K562 (cell line): ENCODE data around the gene C1orf74. TPM values are rescaled to one million over a fixed set of nuclear protein-coding genes. Genes with fewer than 3 reads are reported as not detected.
A peak's percentile ranks its signal among the peaks of the same experiment; 100 is the strongest.

ENCODE experiments used
- ATAC-seq: fragments of 200-7000 bp; cut with Tn5 transposase; 3 replicates; pipeline ENCODE4 v1.9.1; 2020; ENCODE audit warnings: moderate library complexity
- BruUV-seq: library from RNA; stranded (reverse); fragments of 400-500 nt; replicated peaks from 2 replicates; lab custom pipeline; 2021; lab: Mats Ljungman, UMichigan
- CTCF ChIA-PET: fragments of 300-600 bp; formaldehyde crosslinking; extraction: SDS; loops from one replicate; lab custom pipeline; 2021; ENCODE audit warnings: low intra/inter-chr PET ratio; lab: Yijun Ruan, JAX
- POLR2A ChIA-PET: fragments of 300-600, 350-650 bp; sonication (Branson Sonifier 250); formaldehyde crosslinking; extraction: SDS; loops from one replicate; lab custom pipeline; 2021; ENCODE audit warnings: antibody characterized with exemption, inconsistent platforms; lab: Yijun Ruan, JAX
- DNase-seq, 4 experiments: peaks; one replicate each; pipeline versions ENCODE4 v3.0.0 to v3.0.0-alpha.2; 2011 to 2018; ENCODE audit warnings: low spot score in 3 of 4, mixed read lengths in 3 of 4; ENCODE audit errors: extremely low read depth in 1 of 4
- FAIRE-seq: peaks from 2 replicates; lab custom pipeline; 2011; peaks lifted over from hg19 to GRCh38; lab: Jason Lieb, UNC
- H2AFZ ChIP-seq: 2 replicates; pipeline ENCODE4 v1.6.0; 2011; ENCODE audit warnings: low read depth, low read length, control low read depth, inconsistent platforms
- H3K27ac ChIP-seq: fragments of 200-600 bp; 3 replicates; pipeline ENCODE4 v1.8.0; 2011; ENCODE audit warnings: low read depth, mild to moderate bottlenecking, control low read depth, inconsistent platforms, low read length, moderate library complexity, mixed read lengths; ENCODE audit errors: extremely low read depth
- H3K27me3 ChIP-seq, 2 experiments: fragments of 300-600 bp in 1 of 2; 2 replicates in 1 of 2; 3 replicates in 1 of 2; pipeline versions ENCODE4 v1.6.0 to v1.8.0; 2011; ENCODE audit warnings: inconsistent platforms in 2 of 2, low read length in 2 of 2, mild to moderate bottlenecking in 1 of 2, mixed read lengths in 1 of 2, moderate library complexity in 1 of 2; ENCODE audit not compliant: control insufficient read depth in 2 of 2, insufficient read depth in 2 of 2
- H3K36me3 ChIP-seq: fragments of 300-600 bp; 3 replicates; pipeline ENCODE4 v1.8.0; 2011; ENCODE audit warnings: mild to moderate bottlenecking, low read length, inconsistent platforms; ENCODE audit not compliant: control insufficient read depth, insufficient read depth
- H3K4me1 ChIP-seq, 2 experiments: fragments of 200-600 bp in 1 of 2; replicated peaks in 1 of 2; 2 replicates in 1 of 2; 3 replicates in 1 of 2; pipeline versions ENCODE4 v1.5.1 to v1.8.0; 2011; ENCODE audit warnings: inconsistent platforms in 2 of 2, low read length in 2 of 2, mild to moderate bottlenecking in 1 of 2, mixed read lengths in 1 of 2, moderate library complexity in 1 of 2; ENCODE audit not compliant: control insufficient read depth in 2 of 2, insufficient read depth in 2 of 2
- H3K4me2 ChIP-seq: 2 replicates; pipeline ENCODE4 v1.6.1; 2011; ENCODE audit warnings: low read length, control low read depth, inconsistent platforms, mixed read lengths; ENCODE audit not compliant: insufficient read depth
- H3K4me3 ChIP-seq: fragments of 200-600 bp; sonication (generic), shearing (Covaris generic); 2 replicates; pipeline ENCODE4 v1.5.1; 2016; ENCODE audit warnings: control low read depth, inconsistent platforms
- H3K79me2 ChIP-seq: fragments of 200-600 bp; 3 replicates; pipeline ENCODE4 v1.8.0; 2011; ENCODE audit warnings: low read length, inconsistent platforms; ENCODE audit not compliant: control insufficient read depth, insufficient read depth
- H3K9ac ChIP-seq, 2 experiments: 2 replicates each; pipeline versions ENCODE4 v1.6.0 to v1.6.1; 2011; ENCODE audit warnings: low read depth in 2 of 2, low read length in 2 of 2, control low read depth in 1 of 2, inconsistent platforms in 1 of 2, mild to moderate bottlenecking in 1 of 2, mixed read lengths in 1 of 2; ENCODE audit not compliant: insufficient read depth in 1 of 2
- H3K9me1 ChIP-seq: one replicate; pipeline ENCODE4 v1.6.0; 2011; ENCODE audit warnings: inconsistent platforms, mild to moderate bottlenecking, low read length, moderate library complexity; ENCODE audit not compliant: control insufficient read depth, insufficient read depth
- H3K9me3 ChIP-seq: replicated peaks from 2 replicates; pipeline ENCODE4 v1.5.1; 2011; ENCODE audit warnings: low read depth, low read length, inconsistent platforms; ENCODE audit not compliant: control insufficient read depth, insufficient read depth
- H4K20me1 ChIP-seq: replicated peaks from 2 replicates; pipeline ENCODE4 v1.6.1; 2011; ENCODE audit warnings: low read length, inconsistent platforms, mixed read lengths; ENCODE audit not compliant: control insufficient read depth, insufficient read depth
- KDM5B ChIP-seq: fragments of 200-600 bp; sonication (generic); IDR thresholded peaks from 2 replicates; pipeline ENCODE4 v1.6.1; 2012; ENCODE audit warnings: low read depth, mild to moderate bottlenecking, moderate library complexity, low read length, control low read depth, inconsistent platforms; ENCODE audit not compliant: insufficient replicate concordance
- RBBP5 ChIP-seq: fragments of 200-600 bp; sonication (generic); IDR thresholded peaks from 2 replicates; pipeline ENCODE4 v1.6.1; 2012; ENCODE audit warnings: borderline replicate concordance, mild to moderate bottlenecking, low read length, control low read depth, inconsistent platforms; ENCODE audit not compliant: insufficient read depth, poor library complexity, severe bottlenecking
- SAP30 ChIP-seq: fragments of 200-600 bp; sonication (generic); IDR thresholded peaks from 2 replicates; pipeline ENCODE4 v1.6.1; 2012; ENCODE audit warnings: borderline replicate concordance, low read depth, mild to moderate bottlenecking, moderate library complexity, low read length, control low read depth, inconsistent platforms; ENCODE audit not compliant: insufficient read depth, poor library complexity, severe bottlenecking
- STAT5B ChIP-seq: fragments of 250-450 bp; sonication (Bioruptor Pico); IDR thresholded peaks from 2 replicates; pipeline ENCODE4 v1.8.0; 2021; ENCODE audit warnings: mild to moderate bottlenecking, inconsistent platforms
- WGBS: fragments of 100-300 bp; shearing (Covaris generic); methylation state at CpG from one replicate; pipeline ENCODE4 v1.1.6; 2016; ENCODE audit warnings: low coverage, mixed read lengths; ENCODE audit not compliant: insufficient coverage; ENCODE audit errors: missing lambda C conversion rate; 5-methylcytosine and 5-hydroxymethylcytosine counted together
- in situ Hi-C: fragments of 300-500 bp; cut with MboI; formaldehyde crosslinking; loops from 4 replicates; pipeline ENCODE4 v1.15.0; 2018; ENCODE audit warnings: inconsistent platforms, mixed read lengths
- intact Hi-C: fragments of 100-400 bp; cut with micrococcal nuclease; formaldehyde crosslinking; loops from 2 replicates; pipeline ENCODE4 v1.14.2; 2022
- polyA plus RNA-seq, 8 experiments: library from polyadenylated mRNA; depleted of rRNA in 4 of 8; stranded (reverse) in 5 of 8; unstranded in 3 of 8; fragments of >200 nt; fragmentation: Nextera tagmentation in 2 of 8; fragmentation: Illumina TruSeq in 1 of 8; extraction: Ambion mirVana in 2 of 8; extraction: Trizol in 1 of 8; gene quantifications; 2 replicates each; pipeline versions ENCODE4 v1.2.1 to v1.2.3, GENCODE V29; 2011 to 2014; ENCODE audit warnings: inconsistent platforms in 1 of 8, missing spikeins in 1 of 8
- total RNA-seq, 7 experiments: library from RNA; depleted of rRNA in 6 of 7; stranded (reverse); fragments of >200 nt in 6 of 7; fragmentation: Illumina TruSeq in 2 of 7; extraction: Trizol in 2 of 7; gene quantifications; 2 replicates each; pipeline versions ENCODE4 v1.2.1 to v1.2.3, GENCODE V29; 2011 to 2021; ENCODE audit warnings: low replicate concordance in 1 of 7
- TF ChIP-seq, protein P1 (sequence below), 2 experiments: fragments of 450-650 bp in 1 of 2; sonication (generic) in 1 of 2; formaldehyde crosslinking in 1 of 2; IDR thresholded peaks in 1 of 2; conservative IDR thresholded peaks in 1 of 2; 2 replicates each; pipeline versions ENCODE4 v1.6.1 to v1.8.1; 2016 to 2023; ENCODE audit warnings: mild to moderate bottlenecking in 2 of 2, moderate library complexity in 2 of 2, inconsistent platforms in 1 of 2, missing genetic modification reagents in 1 of 2

Gene C1orf74
- total and polyA plus RNA-seq, 9 of the 15 experiments (the other 6 are each of a cell fraction or from before 2014, with no cell fraction given), result 4.0 to 7.6 (median 5.7) TPM

GRCh38 chr1:209783386-209783785 is 973 bp downstream of the C1orf74 start:
- H3K9me1 ChIP-seq, result no peaks in the 10 kb centered on the region
- peak overlapping the region; percentile 60; the same call in 1 of the 2 replicates for H3K4me3 ChIP-seq
- intact Hi-C loops (no loop called here), in situ Hi-C loops (no loop called here)
- CTCF ChIA-PET, result no interaction called here
- ATAC-seq (no peak), DNase-seq (no peak), FAIRE-seq (no peak)
- peak overlapping the region; percentile 93 for H3K9ac ChIP-seq
- no peaks in the 10 kb centered on the region for H4K20me1 ChIP-seq
- H3K9me3 ChIP-seq, result peaks cover 10% of the 10 kb centered on the region
- H3K27ac ChIP-seq, result no peak overlapping the region
- peak overlapping the region; percentile 97 for H3K4me2 ChIP-seq
- H3K79me2 ChIP-seq, result peaks cover 11% of the 10 kb centered on the region; the same call in 2 of the 3 replicates
- POLR2A ChIA-PET, result interaction anchor here (0.7 to 2.0 kb wide), 5 partner anchors 8 to 1004 kb away, joined by 3 to 15 read pairs (median 5); no protein-coding TSS in a partner anchor
- H2AFZ ChIP-seq, result no peak overlapping the region
- no TSS peak for BruUV-seq
- 46% methylated on average over 6 of the region's 6 CpGs for WGBS
- H3K4me1 ChIP-seq, result peaks cover 3 to 11% of the 10 kb centered on the region in 2 experiments; a peak in 3 of 5 replicates
- H3K36me3 ChIP-seq, result peaks cover 8% of the 10 kb centered on the region
- H3K27me3 ChIP-seq, result peaks cover 0 to 10% of the 10 kb centered on the region in 2 experiments; a peak in 1 of 5 replicates
- TF ChIP-seq RBBP5 (peak; percentile 34), STAT5B (CRISPR knock-in tag) (no peak), KDM5B (peak; percentile 36), SAP30 (no peak)
- TF ChIP-seq, protein P1, sequence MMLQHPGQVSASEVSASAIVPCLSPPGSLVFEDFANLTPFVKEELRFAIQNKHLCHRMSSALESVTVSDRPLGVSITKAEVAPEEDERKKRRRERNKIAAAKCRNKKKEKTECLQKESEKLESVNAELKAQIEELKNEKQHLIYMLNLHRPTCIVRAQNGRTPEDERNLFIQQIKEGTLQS (IDR thresholded peaks at IDR 0.05), result no peak
- TF ChIP-seq, protein P1 (CRISPR knock-in tag; conservative IDR thresholded peaks at IDR 0.05), result no peak
- TF ChIP-seq, all 486 proteins: peak for 2
